GM12878 (cell line): ENCODE measurements around the gene GRK5. TPM values are rescaled to one million over a fixed set of nuclear protein-coding genes. Genes with fewer than 3 reads are reported as not detected.

Source experiments
- ATAC-seq: fragments of 200-7000 bp; cut with Tn5 transposase; 3 replicates; pipeline ENCODE4 v1.9.1; 2020; ENCODE audit warnings: mild to moderate bottlenecking, moderate library complexity
- BruUV-seq: library from RNA; stranded (reverse); fragments of 400-500 nt; replicated peaks from 2 replicates; lab custom pipeline; 2021; lab: Mats Ljungman, UMichigan
- CTCF ChIA-PET: fragments of 300-600 bp; sonication (Branson Sonifier 250); formaldehyde crosslinking; extraction: SDS; loops from one replicate; lab custom pipeline; 2021; ENCODE audit warnings: inconsistent platforms; lab: Yijun Ruan, JAX
- POLR2A ChIA-PET: fragments of 350-600 bp; formaldehyde crosslinking; extraction: SDS; loops from one replicate; lab custom pipeline; 2021; ENCODE audit warnings: inconsistent platforms; lab: Charles Lee
- RAD21 ChIA-PET: fragments of 300-600 bp; sonication (Branson Sonifier 250); formaldehyde crosslinking; loops from one replicate; lab custom pipeline; 2023; ENCODE audit warnings: antibody characterized with exemption; ENCODE audit not compliant: unreplicated experiment; lab: Charles Lee
- SMC1A ChIA-PET: fragments of 300-600 bp; sonication (Branson Sonifier 250); formaldehyde crosslinking; loops from one replicate; lab custom pipeline; 2023; ENCODE audit not compliant: unreplicated experiment, uncharacterized antibody; lab: Charles Lee
- DNase-seq: peaks from one replicate; pipeline ENCODE4 v3.0.0-alpha.2; 2011; ENCODE audit warnings: low read depth, low spot score
- FAIRE-seq: peaks from 3 replicates; lab custom pipeline; 2011; peaks lifted over from hg19 to GRCh38; lab: Jason Lieb, UNC
- H2AFZ ChIP-seq: 2 replicates; pipeline ENCODE4 v1.6.0; 2011; ENCODE audit warnings: low read depth, low read length, control low read depth; ENCODE audit not compliant: control insufficient read depth
- H3K27ac ChIP-seq: 2 replicates; pipeline ENCODE4 v1.5.1; 2011; ENCODE audit warnings: control low read depth; ENCODE audit not compliant: control insufficient read depth, insufficient read depth
- H3K27me3 ChIP-seq, 2 experiments: replicated peaks in 1 of 2; 2 replicates each; pipeline versions ENCODE4 v1.6.0 to v1.6.1; 2011; ENCODE audit warnings: low read length in 1 of 2; ENCODE audit not compliant: control insufficient read depth in 2 of 2, insufficient read depth in 2 of 2
- H3K36me3 ChIP-seq, 2 experiments: 2 replicates each; pipeline ENCODE4 v1.5.1; 2011; ENCODE audit warnings: low read length in 1 of 2; ENCODE audit not compliant: control insufficient read depth in 2 of 2, insufficient read depth in 2 of 2
- H3K4me1 ChIP-seq: 2 replicates; pipeline ENCODE4 v1.6.1; 2011; ENCODE audit warnings: mild to moderate bottlenecking, low read length, moderate library complexity, mixed read lengths; ENCODE audit not compliant: control insufficient read depth, insufficient read depth
- H3K4me2 ChIP-seq: 2 replicates; pipeline ENCODE4 v1.6.0; 2011; ENCODE audit warnings: control low read depth; ENCODE audit not compliant: control insufficient read depth, insufficient read depth
- H3K4me3 ChIP-seq: fragments of 200-600 bp; sonication (generic); 2 replicates; pipeline ENCODE4 v1.5.1; 2016
- H3K79me2 ChIP-seq: 2 replicates; pipeline ENCODE4 v1.6.0; 2011; ENCODE audit warnings: low read length; ENCODE audit not compliant: control insufficient read depth, insufficient read depth
- H3K9ac ChIP-seq: 2 replicates; pipeline ENCODE4 v1.8.0; 2011; ENCODE audit warnings: low read length, control low read depth, mixed read lengths; ENCODE audit not compliant: control insufficient read depth, insufficient read depth
- H3K9me3 ChIP-seq: replicated peaks from 3 replicates; pipeline ENCODE4 v1.5.1; 2011; ENCODE audit warnings: mild to moderate bottlenecking, low read length; ENCODE audit not compliant: control insufficient read depth, insufficient read depth
- H4K20me1 ChIP-seq: 2 replicates; pipeline ENCODE4 v1.6.0; 2011; ENCODE audit not compliant: control insufficient read depth, insufficient read depth
- FOXK2 ChIP-seq: fragments of 450-650 bp; IDR thresholded peaks from 2 replicates; pipeline ENCODE4 v1.6.1; 2017; ENCODE audit warnings: mild to moderate bottlenecking, moderate library complexity
- GABPA ChIP-seq: IDR thresholded peaks from 2 replicates; pipeline ENCODE4 v1.6.1; 2014; ENCODE audit warnings: antibody characterized with exemption, low read depth, mild to moderate bottlenecking, inconsistent platforms
- IKZF1 ChIP-seq: fragments of 450-650 bp; conservative IDR thresholded peaks from 2 replicates; pipeline ENCODE4 v1.6.1; 2017; ENCODE audit warnings: antibody characterized with exemption, mild to moderate bottlenecking
- JUNB ChIP-seq: IDR thresholded peaks from 2 replicates; pipeline ENCODE4 v1.6.1; 2016; ENCODE audit warnings: antibody characterized with exemption, mild to moderate bottlenecking
- LARP7 ChIP-seq: fragments of 450-650 bp; IDR thresholded peaks from 2 replicates; pipeline ENCODE4 v1.6.1; 2017; ENCODE audit warnings: mild to moderate bottlenecking
- MEF2B ChIP-seq: fragments of 450-650 bp; IDR thresholded peaks from 2 replicates; pipeline ENCODE4 v1.6.1; 2018; ENCODE audit warnings: mild to moderate bottlenecking, moderate library complexity; ENCODE audit not compliant: partially characterized antibody, poor library complexity, severe bottlenecking
- RAD21 ChIP-seq: IDR thresholded peaks from 2 replicates; pipeline ENCODE4 v1.6.1; 2011; ENCODE audit warnings: mild to moderate bottlenecking, low read depth, low read length, moderate library complexity; ENCODE audit not compliant: insufficient read depth
- TCF7 ChIP-seq: IDR thresholded peaks from 2 replicates; pipeline ENCODE4 v1.6.1; 2014; ENCODE audit warnings: antibody characterized with exemption, borderline replicate concordance
- USF1 ChIP-seq: IDR thresholded peaks from 2 replicates; pipeline ENCODE4 v1.6.1; 2011; ENCODE audit warnings: borderline replicate concordance, low read depth, mild to moderate bottlenecking, moderate library complexity, mixed read lengths, low read length; ENCODE audit not compliant: insufficient read depth; ENCODE audit errors: extremely low read length
- USF2 ChIP-seq: IDR thresholded peaks from 2 replicates; pipeline ENCODE4 v1.6.1; 2011; ENCODE audit warnings: low read depth, low read length, improper control_type of control experiment, borderline replicate concordance
- ZSCAN29 ChIP-seq: fragments of 450-650 bp; IDR thresholded peaks from 2 replicates; pipeline ENCODE4 v1.6.1; 2017; ENCODE audit warnings: mild to moderate bottlenecking, moderate library complexity
- WGBS: methylation state at CpG from one replicate; pipeline ENCODE4 v1.1.6; 2016; ENCODE audit warnings: low lambda C conversion rate; ENCODE audit not compliant: insufficient replicate concordance, insufficient coverage; ENCODE audit errors: missing lambda C conversion rate; 5-methylcytosine and 5-hydroxymethylcytosine counted together
- in situ Hi-C: fragments of 300-500 bp; cut with MboI; formaldehyde crosslinking; loops from 9 replicates; pipeline ENCODE4 v1.14.3; 2018; ENCODE audit warnings: mixed read lengths
- intact Hi-C: fragments of 100-400 bp; cut with micrococcal nuclease; formaldehyde crosslinking; loops from one replicate; pipeline ENCODE4 v1.14.2; 2022; ENCODE audit not compliant: unreplicated experiment
- polyA plus RNA-seq, 11 experiments: library from polyadenylated mRNA; depleted of rRNA in 4 of 11; unstranded in 6 of 11; stranded (reverse) in 5 of 11; fragments of >200 nt; fragmentation: Nextera tagmentation in 4 of 11; fragmentation: Illumina TruSeq in 1 of 11; extraction: Ambion mirVana in 4 of 11; extraction: Trizol in 1 of 11; gene quantifications; 1 replicate in 1 of 11; 2 replicates in 10 of 11; pipeline versions ENCODE4 v1.2.1 to v1.2.3, GENCODE V29; 2011 to 2016; ENCODE audit warnings: inconsistent platforms in 2 of 11, missing spikeins in 2 of 11, low read depth in 1 of 11
- total RNA-seq, 4 experiments: library from RNA; depleted of rRNA in 3 of 4; stranded (reverse); fragments of >200 nt in 3 of 4; fragmentation: Illumina TruSeq in 1 of 4; extraction: Trizol in 1 of 4; gene quantifications; 2 replicates each; pipeline versions ENCODE4 v1.2.1 to v1.2.3, GENCODE V29; 2013 to 2021

The GRK5 gene
- total and polyA plus RNA-seq, 10 of the 15 experiments (the other 5 are each of a cell fraction or from before 2014, with no cell fraction given), result 0.11 to 22.1 (median 10.0) TPM

DNA sequence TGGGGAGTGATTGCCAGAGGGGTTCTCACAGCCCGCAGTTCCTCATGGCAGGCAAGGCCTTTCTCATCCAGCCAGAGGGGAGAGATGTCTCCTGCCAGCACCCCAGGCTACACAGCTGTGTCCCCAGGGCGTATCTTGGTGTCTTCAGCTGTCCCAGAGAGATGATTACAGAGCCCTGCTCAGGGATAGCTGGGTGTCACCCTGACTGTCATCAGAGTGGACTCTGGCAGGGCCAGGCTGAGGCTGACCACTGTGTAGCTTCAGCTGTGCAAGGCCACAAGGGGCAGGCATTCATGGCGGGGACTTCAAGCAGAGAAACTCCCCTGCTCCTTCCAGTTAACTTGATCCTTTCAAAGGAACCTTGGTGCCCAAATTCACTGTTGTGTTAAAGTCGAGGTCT is 211.0 kb downstream of the GRK5 start:
- BruUV-seq, result no TSS peak
- peaks cover 3% of the 10 kb centered on the region; the same call in 1 of the 2 replicates for H4K20me1 ChIP-seq
- TF ChIP-seq FOXK2 (no peak), LARP7 (no peak)
- intact Hi-C loops, result no loop called here
- no peak overlapping the region for H3K27ac ChIP-seq
- ATAC-seq (no peak), FAIRE-seq (no peak), DNase-seq (no peak)
- H3K9me3 ChIP-seq, result no peaks in the 10 kb centered on the region
- no peaks in the 10 kb centered on the region for H3K79me2 ChIP-seq
- ChIA-PET SMC1A (interaction anchor here (0.9 to 3.3 kb wide), 7 partner anchors 71 to 219 kb away, joined by 3 to 21 read pairs (median 4); partner anchors contain the start of gene GRK5), CTCF (interaction anchor here (0.6 to 6.5 kb wide), 12 partner anchors 12 to 634 kb away, joined by 3 to 70 read pairs (median 4); partner anchors contain the start of gene GRK5), RAD21 (interaction anchor here (1.2 to 5.9 kb wide), 3 partner anchors 212 to 220 kb away, joined by 3 to 31 read pairs (median 29); partner anchors contain the start of gene GRK5), POLR2A (no interaction called here)
- H3K36me3 ChIP-seq, result no peaks in the 10 kb centered on the region; a peak in 3 of 4 replicates
- 76% methylated on average over 4 of the region's 4 CpGs for WGBS
- H3K27me3 ChIP-seq, result no peaks in the 10 kb centered on the region
- in situ Hi-C loops, result loop anchor here (5.0 kb wide), 1 partner anchor 221 kb away; no protein-coding TSS in a partner anchor
- H2AFZ ChIP-seq, result no peak overlapping the region
- H3K4me2 ChIP-seq, result no peak overlapping the region
- no peak overlapping the region for H3K9ac ChIP-seq
- H3K4me1 ChIP-seq, result no peaks in the 10 kb centered on the region
- no peak overlapping the region for H3K4me3 ChIP-seq

GRCh38 chr10:119419931-119420330 is 212.6 kb downstream of the GRK5 start:
- Histone ChIP-seq H3K4me2 (no peak overlapping the region), H3K27me3 (no peaks in the 10 kb centered on the region), H3K9me3 (no peaks in the 10 kb centered on the region), H3K36me3 (no peaks in the 10 kb centered on the region; a peak in 4 of 4 replicates), H3K4me1 (no peaks in the 10 kb centered on the region), H4K20me1 (peaks cover 3% of the 10 kb centered on the region; the same call in 1 of the 2 replicates), H3K9ac (no peak overlapping the region), H3K27ac (no peak overlapping the region), H2AFZ (no peak overlapping the region), H3K79me2 (no peaks in the 10 kb centered on the region), H3K4me3 (no peak overlapping the region)
- WGBS, result 38% methylated on average over 2 of the region's 2 CpGs
- ChIA-PET POLR2A (interaction anchor here (0.7 kb wide), 2 partner anchors 10 to 335 kb away, joined by 3 read pairs; no protein-coding TSS in a partner anchor), SMC1A (interaction anchor here (1.1 to 3.3 kb wide), 4 partner anchors 61 to 230 kb away, joined by 3 to 21 read pairs (median 4); no protein-coding TSS in a partner anchor), CTCF (interaction anchor here (0.7 to 6.5 kb wide), 9 partner anchors 12 to 267 kb away, joined by 3 to 70 read pairs (median 3); partner anchors contain the start of gene GRK5), RAD21 (interaction anchor here (1.0 to 5.9 kb wide), 2 partner anchors 211 to 213 kb away, joined by 3 to 31 read pairs; partner anchors contain the start of gene GRK5)
- no TSS peak for BruUV-seq
- ATAC-seq, result no peak
- in situ Hi-C loops, result loop anchor here (5.0 kb wide), 1 partner anchor 223 kb away; no protein-coding TSS in a partner anchor
- FAIRE-seq, result no peak
- intact Hi-C loops, result no loop called here
- DNase-seq, result no peak
- TF ChIP-seq USF1 (no peak), LARP7 (no peak), RAD21 (no peak), JUNB (no peak), MEF2B (no peak), USF2 (no peak), TCF7 (no peak), GABPA (no peak), ZSCAN29 (no peak), IKZF1 (no peak)
